GM12878 (cell line): ENCODE results near the gene TXNDC12. TPM values are rescaled to one million over a fixed set of nuclear protein-coding genes. Genes with fewer than 3 reads are reported as not detected.

ENCODE experiments used
- ATAC-seq: fragments of 200-7000 bp; cut with Tn5 transposase; 3 replicates; pipeline ENCODE4 v1.9.1; 2020; ENCODE audit warnings: mild to moderate bottlenecking, moderate library complexity
- BruUV-seq: library from RNA; stranded (reverse); fragments of 400-500 nt; replicated peaks from 2 replicates; lab custom pipeline; 2021; lab: Mats Ljungman, UMichigan
- CTCF ChIA-PET: fragments of 300-600 bp; sonication (Branson Sonifier 250); formaldehyde crosslinking; extraction: SDS; loops from one replicate; lab custom pipeline; 2021; ENCODE audit warnings: inconsistent platforms; lab: Yijun Ruan, JAX
- POLR2A ChIA-PET: fragments of 350-600 bp; formaldehyde crosslinking; extraction: SDS; loops from one replicate; lab custom pipeline; 2021; ENCODE audit warnings: inconsistent platforms; lab: Charles Lee
- RAD21 ChIA-PET: fragments of 300-600 bp; sonication (Branson Sonifier 250); formaldehyde crosslinking; loops from one replicate; lab custom pipeline; 2023; ENCODE audit warnings: antibody characterized with exemption; ENCODE audit not compliant: unreplicated experiment; lab: Charles Lee
- SMC1A ChIA-PET: fragments of 300-600 bp; sonication (Branson Sonifier 250); formaldehyde crosslinking; loops from one replicate; lab custom pipeline; 2023; ENCODE audit not compliant: unreplicated experiment, uncharacterized antibody; lab: Charles Lee
- DNase-seq: peaks from one replicate; pipeline ENCODE4 v3.0.0-alpha.2; 2011; ENCODE audit warnings: low read depth, low spot score
- FAIRE-seq: peaks from 3 replicates; lab custom pipeline; 2011; peaks lifted over from hg19 to GRCh38; lab: Jason Lieb, UNC
- H2AFZ ChIP-seq: 2 replicates; pipeline ENCODE4 v1.6.0; 2011; ENCODE audit warnings: low read depth, low read length, control low read depth; ENCODE audit not compliant: control insufficient read depth
- H3K27ac ChIP-seq: 2 replicates; pipeline ENCODE4 v1.5.1; 2011; ENCODE audit warnings: control low read depth; ENCODE audit not compliant: control insufficient read depth, insufficient read depth
- H3K27me3 ChIP-seq, 2 experiments: replicated peaks in 1 of 2; 2 replicates each; pipeline versions ENCODE4 v1.6.0 to v1.6.1; 2011; ENCODE audit warnings: low read length in 1 of 2; ENCODE audit not compliant: control insufficient read depth in 2 of 2, insufficient read depth in 2 of 2
- H3K36me3 ChIP-seq, 2 experiments: 2 replicates each; pipeline ENCODE4 v1.5.1; 2011; ENCODE audit warnings: low read length in 1 of 2; ENCODE audit not compliant: control insufficient read depth in 2 of 2, insufficient read depth in 2 of 2
- H3K4me1 ChIP-seq: 2 replicates; pipeline ENCODE4 v1.6.1; 2011; ENCODE audit warnings: mild to moderate bottlenecking, low read length, moderate library complexity, mixed read lengths; ENCODE audit not compliant: control insufficient read depth, insufficient read depth
- H3K4me2 ChIP-seq: 2 replicates; pipeline ENCODE4 v1.6.0; 2011; ENCODE audit warnings: control low read depth; ENCODE audit not compliant: control insufficient read depth, insufficient read depth
- H3K4me3 ChIP-seq: fragments of 200-600 bp; sonication (generic); 2 replicates; pipeline ENCODE4 v1.5.1; 2016
- H3K79me2 ChIP-seq: 2 replicates; pipeline ENCODE4 v1.6.0; 2011; ENCODE audit warnings: low read length; ENCODE audit not compliant: control insufficient read depth, insufficient read depth
- H3K9ac ChIP-seq: 2 replicates; pipeline ENCODE4 v1.8.0; 2011; ENCODE audit warnings: low read length, control low read depth, mixed read lengths; ENCODE audit not compliant: control insufficient read depth, insufficient read depth
- H3K9me3 ChIP-seq: replicated peaks from 3 replicates; pipeline ENCODE4 v1.5.1; 2011; ENCODE audit warnings: mild to moderate bottlenecking, low read length; ENCODE audit not compliant: control insufficient read depth, insufficient read depth
- H4K20me1 ChIP-seq: 2 replicates; pipeline ENCODE4 v1.6.0; 2011; ENCODE audit not compliant: control insufficient read depth, insufficient read depth
- CBX3 ChIP-seq: fragments of 200-600 bp; sonication (generic); IDR thresholded peaks from 2 replicates; pipeline ENCODE4 v1.6.1; 2016; ENCODE audit warnings: low read depth, borderline replicate concordance
- DPF2 ChIP-seq: fragments of 450-650 bp; IDR thresholded peaks from 2 replicates; pipeline ENCODE4 v1.6.1; 2017; ENCODE audit warnings: mild to moderate bottlenecking
- HDAC2 ChIP-seq: fragments of 200-600 bp; sonication (generic); IDR thresholded peaks from 2 replicates; pipeline ENCODE4 v1.6.1; 2017
- IKZF2 ChIP-seq, 2 experiments: fragments of 450-650 bp; IDR thresholded peaks; 2 replicates each; pipeline ENCODE4 v1.6.1; 2017; ENCODE audit warnings: mild to moderate bottlenecking in 2 of 2, moderate library complexity in 2 of 2
- KDM1A ChIP-seq: fragments of 200-600 bp; sonication (generic); IDR thresholded peaks from 2 replicates; pipeline ENCODE4 v1.6.1; 2016; ENCODE audit warnings: borderline replicate concordance
- NFXL1 ChIP-seq: fragments of 450-650 bp; IDR thresholded peaks from 2 replicates; pipeline ENCODE4 v1.6.1; 2017; ENCODE audit warnings: antibody characterized with exemption, mild to moderate bottlenecking, borderline replicate concordance
- PAX5 ChIP-seq: IDR thresholded peaks from 2 replicates; pipeline ENCODE4 v1.6.1; 2011; ENCODE audit warnings: low read depth, low read length, borderline replicate concordance
- POU2F2 ChIP-seq: IDR thresholded peaks from 3 replicates; pipeline ENCODE4 v1.6.1; 2011; ENCODE audit warnings: low read depth, mild to moderate bottlenecking, low read length, borderline replicate concordance
- SP1 ChIP-seq: IDR thresholded peaks from one replicate; pipeline ENCODE4 v1.6.1; 2011; ENCODE audit warnings: low read depth, low read length
- ZNF622 ChIP-seq: fragments of 450-650 bp; IDR thresholded peaks from 2 replicates; pipeline ENCODE4 v1.6.1; 2017; ENCODE audit warnings: mild to moderate bottlenecking, inconsistent platforms
- WGBS: methylation state at CpG from one replicate; pipeline ENCODE4 v1.1.6; 2016; ENCODE audit warnings: low lambda C conversion rate; ENCODE audit not compliant: insufficient replicate concordance, insufficient coverage; ENCODE audit errors: missing lambda C conversion rate; 5-methylcytosine and 5-hydroxymethylcytosine counted together
- in situ Hi-C: fragments of 300-500 bp; cut with MboI; formaldehyde crosslinking; loops from 9 replicates; pipeline ENCODE4 v1.14.3; 2018; ENCODE audit warnings: mixed read lengths
- intact Hi-C: fragments of 100-400 bp; cut with micrococcal nuclease; formaldehyde crosslinking; loops from one replicate; pipeline ENCODE4 v1.14.2; 2022; ENCODE audit not compliant: unreplicated experiment
- polyA plus RNA-seq, 11 experiments: library from polyadenylated mRNA; depleted of rRNA in 4 of 11; unstranded in 6 of 11; stranded (reverse) in 5 of 11; fragments of >200 nt; fragmentation: Nextera tagmentation in 4 of 11; fragmentation: Illumina TruSeq in 1 of 11; extraction: Ambion mirVana in 4 of 11; extraction: Trizol in 1 of 11; gene quantifications; 1 replicate in 1 of 11; 2 replicates in 10 of 11; pipeline versions ENCODE4 v1.2.1 to v1.2.3, GENCODE V29; 2011 to 2016; ENCODE audit warnings: inconsistent platforms in 2 of 11, missing spikeins in 2 of 11, low read depth in 1 of 11
- total RNA-seq, 4 experiments: library from RNA; depleted of rRNA in 3 of 4; stranded (reverse); fragments of >200 nt in 3 of 4; fragmentation: Illumina TruSeq in 1 of 4; extraction: Trizol in 1 of 4; gene quantifications; 2 replicates each; pipeline versions ENCODE4 v1.2.1 to v1.2.3, GENCODE V29; 2013 to 2021
- TF ChIP-seq, protein P1 (sequence below): fragments of 450-650 bp; IDR thresholded peaks from 2 replicates; pipeline ENCODE4 v1.6.1; 2017; ENCODE audit warnings: borderline replicate concordance
- TF ChIP-seq, protein P2 (sequence below): IDR thresholded peaks from 2 replicates; pipeline ENCODE4 v1.6.1; 2012; ENCODE audit warnings: mild to moderate bottlenecking, low read depth, low read length
- TF ChIP-seq, protein P3 (sequence below): IDR thresholded peaks from 2 replicates; pipeline ENCODE4 v1.6.1; 2011; ENCODE audit warnings: low read depth, mild to moderate bottlenecking, low read length, moderate library complexity, borderline replicate concordance; ENCODE audit errors: extremely low read depth
- TF ChIP-seq, protein P4 (sequence below): fragments of 450-650 bp; IDR thresholded peaks from 2 replicates; pipeline ENCODE4 v1.6.1; 2018; ENCODE audit warnings: borderline replicate concordance, mild to moderate bottlenecking; ENCODE audit not compliant: partially characterized antibody

The TXNDC12 gene
- total and polyA plus RNA-seq, 10 of the 15 experiments (the other 5 are each of a cell fraction or from before 2014, with no cell fraction given) = 6.7 to 41.7 (median 17.7) TPM

DNA sequence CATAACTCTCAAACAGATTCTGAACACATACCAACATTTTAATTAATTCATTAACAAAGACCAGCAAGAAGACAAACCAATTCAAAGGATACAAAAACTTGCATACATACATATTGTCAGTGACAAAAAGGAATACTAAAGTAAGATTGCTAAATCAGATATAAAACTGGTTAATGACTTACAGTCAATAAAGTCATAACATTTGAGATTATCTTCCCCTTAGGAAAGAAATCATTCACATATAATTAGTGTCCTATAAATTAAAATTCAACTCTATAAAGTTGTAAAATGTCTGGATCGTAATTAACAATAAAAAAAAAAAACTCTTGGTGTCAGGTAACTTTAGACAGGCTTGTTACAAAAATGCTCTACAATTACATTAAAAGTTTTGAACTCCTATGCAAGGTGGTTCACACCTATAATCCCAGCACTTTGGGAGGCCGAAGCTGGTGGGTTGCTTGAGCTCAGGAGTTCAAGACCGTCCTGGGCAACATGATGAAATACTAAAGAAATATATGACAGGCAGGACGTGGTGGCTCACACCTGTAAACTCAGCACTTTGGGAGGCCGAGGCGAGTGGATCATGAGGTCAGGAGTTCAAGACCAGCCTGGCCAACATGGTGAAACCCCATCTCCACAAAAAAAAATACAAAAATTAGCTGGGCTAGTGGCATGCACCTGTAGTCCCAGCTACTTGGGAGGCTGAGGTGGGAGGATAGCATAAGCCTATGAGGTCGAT lies 46.8 kb downstream of the TXNDC12 start:
- ChIA-PET POLR2A (no interaction called here), SMC1A (interaction anchor here (0.8 to 1.3 kb wide), 3 partner anchors 33 to 93 kb away, joined by 3 read pairs; no protein-coding TSS in a partner anchor), RAD21 (interaction anchor here (1.0 kb wide), 1 partner anchor 110 kb away, joined by 3 read pairs; no protein-coding TSS in a partner anchor), CTCF (interaction anchor here (1.7 to 1.9 kb wide), 2 partner anchors 110 to 111 kb away, joined by 4 to 8 read pairs; no protein-coding TSS in a partner anchor)
- Histone ChIP-seq H3K9ac (no peak overlapping the region), H2AFZ (no peak overlapping the region), H3K27ac (no peak overlapping the region), H3K36me3 (no peaks in the 10 kb centered on the region), H3K79me2 (no peaks in the 10 kb centered on the region), H3K27me3 (no peaks in the 10 kb centered on the region), H3K4me2 (no peak overlapping the region), H4K20me1 (no peaks in the 10 kb centered on the region), H3K4me1 (no peaks in the 10 kb centered on the region), H3K4me3 (no peak overlapping the region), H3K9me3 (no peaks in the 10 kb centered on the region)
- in situ Hi-C loops = no loop called here
- intact Hi-C loops = no loop called here
- ATAC-seq (no peak), FAIRE-seq (no peak), DNase-seq (no peak)
- 37% methylated on average over 7 of the region's 7 CpGs for WGBS
- no TSS peak for BruUV-seq
- TF ChIP-seq IKZF2 (IDR thresholded peaks at IDR 0.05) (no peak), SP1 (no peak), HDAC2 (no peak), KDM1A (no peak), NFXL1 (no peak), DPF2 (no peak), ZNF622 (no peak), CBX3 (no peak), PAX5 (no peak), POU2F2 (no peak)
- TF ChIP-seq, protein P1, sequence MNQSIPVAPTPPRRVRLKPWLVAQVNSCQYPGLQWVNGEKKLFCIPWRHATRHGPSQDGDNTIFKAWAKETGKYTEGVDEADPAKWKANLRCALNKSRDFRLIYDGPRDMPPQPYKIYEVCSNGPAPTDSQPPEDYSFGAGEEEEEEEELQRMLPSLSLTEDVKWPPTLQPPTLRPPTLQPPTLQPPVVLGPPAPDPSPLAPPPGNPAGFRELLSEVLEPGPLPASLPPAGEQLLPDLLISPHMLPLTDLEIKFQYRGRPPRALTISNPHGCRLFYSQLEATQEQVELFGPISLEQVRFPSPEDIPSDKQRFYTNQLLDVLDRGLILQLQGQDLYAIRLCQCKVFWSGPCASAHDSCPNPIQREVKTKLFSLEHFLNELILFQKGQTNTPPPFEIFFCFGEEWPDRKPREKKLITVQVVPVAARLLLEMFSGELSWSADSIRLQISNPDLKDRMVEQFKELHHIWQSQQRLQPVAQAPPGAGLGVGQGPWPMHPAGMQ = no peak
- TF ChIP-seq, protein P2, sequence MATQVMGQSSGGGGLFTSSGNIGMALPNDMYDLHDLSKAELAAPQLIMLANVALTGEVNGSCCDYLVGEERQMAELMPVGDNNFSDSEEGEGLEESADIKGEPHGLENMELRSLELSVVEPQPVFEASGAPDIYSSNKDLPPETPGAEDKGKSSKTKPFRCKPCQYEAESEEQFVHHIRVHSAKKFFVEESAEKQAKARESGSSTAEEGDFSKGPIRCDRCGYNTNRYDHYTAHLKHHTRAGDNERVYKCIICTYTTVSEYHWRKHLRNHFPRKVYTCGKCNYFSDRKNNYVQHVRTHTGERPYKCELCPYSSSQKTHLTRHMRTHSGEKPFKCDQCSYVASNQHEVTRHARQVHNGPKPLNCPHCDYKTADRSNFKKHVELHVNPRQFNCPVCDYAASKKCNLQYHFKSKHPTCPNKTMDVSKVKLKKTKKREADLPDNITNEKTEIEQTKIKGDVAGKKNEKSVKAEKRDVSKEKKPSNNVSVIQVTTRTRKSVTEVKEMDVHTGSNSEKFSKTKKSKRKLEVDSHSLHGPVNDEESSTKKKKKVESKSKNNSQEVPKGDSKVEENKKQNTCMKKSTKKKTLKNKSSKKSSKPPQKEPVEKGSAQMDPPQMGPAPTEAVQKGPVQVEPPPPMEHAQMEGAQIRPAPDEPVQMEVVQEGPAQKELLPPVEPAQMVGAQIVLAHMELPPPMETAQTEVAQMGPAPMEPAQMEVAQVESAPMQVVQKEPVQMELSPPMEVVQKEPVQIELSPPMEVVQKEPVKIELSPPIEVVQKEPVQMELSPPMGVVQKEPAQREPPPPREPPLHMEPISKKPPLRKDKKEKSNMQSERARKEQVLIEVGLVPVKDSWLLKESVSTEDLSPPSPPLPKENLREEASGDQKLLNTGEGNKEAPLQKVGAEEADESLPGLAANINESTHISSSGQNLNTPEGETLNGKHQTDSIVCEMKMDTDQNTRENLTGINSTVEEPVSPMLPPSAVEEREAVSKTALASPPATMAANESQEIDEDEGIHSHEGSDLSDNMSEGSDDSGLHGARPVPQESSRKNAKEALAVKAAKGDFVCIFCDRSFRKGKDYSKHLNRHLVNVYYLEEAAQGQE = no peak
- TF ChIP-seq, protein P3, sequence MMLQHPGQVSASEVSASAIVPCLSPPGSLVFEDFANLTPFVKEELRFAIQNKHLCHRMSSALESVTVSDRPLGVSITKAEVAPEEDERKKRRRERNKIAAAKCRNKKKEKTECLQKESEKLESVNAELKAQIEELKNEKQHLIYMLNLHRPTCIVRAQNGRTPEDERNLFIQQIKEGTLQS = no peak
- TF ChIP-seq, protein P4, sequence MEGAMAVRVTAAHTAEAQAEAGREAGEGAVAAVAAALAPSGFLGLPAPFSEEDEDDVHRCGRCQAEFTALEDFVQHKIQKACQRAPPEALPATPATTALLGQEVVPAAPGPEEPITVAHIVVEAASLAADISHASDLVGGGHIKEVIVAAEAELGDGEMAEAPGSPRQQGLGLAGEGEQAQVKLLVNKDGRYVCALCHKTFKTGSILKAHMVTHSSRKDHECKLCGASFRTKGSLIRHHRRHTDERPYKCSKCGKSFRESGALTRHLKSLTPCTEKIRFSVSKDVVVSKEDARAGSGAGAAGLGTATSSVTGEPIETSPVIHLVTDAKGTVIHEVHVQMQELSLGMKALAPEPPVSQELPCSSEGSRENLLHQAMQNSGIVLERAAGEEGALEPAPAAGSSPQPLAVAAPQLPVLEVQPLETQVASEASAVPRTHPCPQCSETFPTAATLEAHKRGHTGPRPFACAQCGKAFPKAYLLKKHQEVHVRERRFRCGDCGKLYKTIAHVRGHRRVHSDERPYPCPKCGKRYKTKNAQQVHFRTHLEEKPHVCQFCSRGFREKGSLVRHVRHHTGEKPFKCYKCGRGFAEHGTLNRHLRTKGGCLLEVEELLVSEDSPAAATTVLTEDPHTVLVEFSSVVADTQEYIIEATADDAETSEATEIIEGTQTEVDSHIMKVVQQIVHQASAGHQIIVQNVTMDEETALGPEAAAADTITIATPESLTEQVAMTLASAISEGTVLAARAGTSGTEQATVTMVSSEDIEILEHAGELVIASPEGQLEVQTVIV = no peak
